DND-41 (cell line): Measurements from ENCODE around the gene MEX3C.

Source experiments
- ATAC-seq: fragments of 200-7000 bp; cut with Tn5 transposase; 3 replicates; pipeline ENCODE4 v1.9.1; 2021; ENCODE audit warnings: low read depth; ENCODE audit not compliant: insufficient read depth
- DNase-seq: peaks from one replicate; pipeline ENCODE4 v3.0.0-alpha.2; 2020
- H2AFZ ChIP-seq: 2 replicates; pipeline ENCODE4 v1.6.0; 2012; ENCODE audit warnings: low read depth, low read length
- H3K27ac ChIP-seq: 2 replicates; pipeline ENCODE4 v1.5.1; 2012; ENCODE audit warnings: low read length, inconsistent platforms
- H3K27me3 ChIP-seq: fragments of 200-600 bp; sonication (generic); 2 replicates; pipeline ENCODE4 v1.6.0; 2012; ENCODE audit warnings: low read length, mild to moderate bottlenecking, inconsistent platforms; ENCODE audit not compliant: insufficient read depth, poor library complexity
- H3K36me3 ChIP-seq: 2 replicates; pipeline ENCODE4 v1.5.1; 2012; ENCODE audit warnings: low read length, inconsistent platforms; ENCODE audit not compliant: insufficient read depth
- H3K4me1 ChIP-seq: 2 replicates; pipeline ENCODE4 v1.5.1; 2012; ENCODE audit warnings: mild to moderate bottlenecking, low read length; ENCODE audit not compliant: insufficient read depth
- H3K4me2 ChIP-seq: 2 replicates; pipeline ENCODE4 v1.6.0; 2012; ENCODE audit warnings: mild to moderate bottlenecking, moderate library complexity, low read length, inconsistent platforms; ENCODE audit not compliant: insufficient read depth
- H3K4me3 ChIP-seq, 2 experiments: fragments of 200-600 bp in 1 of 2; shearing (Covaris generic) in 1 of 2; 2 replicates each; pipeline ENCODE4 v1.5.1; 2012 to 2016; ENCODE audit warnings: inconsistent platforms in 2 of 2, low read length in 2 of 2, mild to moderate bottlenecking in 2 of 2, low read depth in 1 of 2, moderate library complexity in 1 of 2
- H3K79me2 ChIP-seq: 2 replicates; pipeline ENCODE4 v1.6.0; 2012; ENCODE audit warnings: low read length, inconsistent platforms; ENCODE audit not compliant: insufficient read depth
- H3K9ac ChIP-seq: 2 replicates; pipeline ENCODE4 v1.6.0; 2012; ENCODE audit warnings: low read depth, mild to moderate bottlenecking, inconsistent platforms, low read length, moderate library complexity
- H3K9me3 ChIP-seq: 2 replicates; pipeline ENCODE4 v1.5.1; 2012; ENCODE audit warnings: low read length, moderate library complexity, mild to moderate bottlenecking, inconsistent platforms; ENCODE audit not compliant: insufficient read depth, severe bottlenecking
- H4K20me1 ChIP-seq: 2 replicates; pipeline ENCODE4 v1.6.0; 2012; ENCODE audit warnings: low read length; ENCODE audit not compliant: insufficient read depth
- EZH2 ChIP-seq: IDR thresholded peaks from 3 replicates; pipeline ENCODE4 v1.6.1; 2012; ENCODE audit warnings: borderline replicate concordance, low read depth, mild to moderate bottlenecking, moderate library complexity, low read length, inconsistent platforms; ENCODE audit not compliant: severe bottlenecking
- TF ChIP-seq, protein P1 (sequence below): IDR thresholded peaks from 2 replicates; pipeline ENCODE4 v1.5.1; 2012; ENCODE audit warnings: borderline replicate concordance, low read length, moderate library complexity, mild to moderate bottlenecking; ENCODE audit not compliant: poor library complexity, severe bottlenecking; ENCODE audit errors: extremely low read depth

Gene MEX3C

GRCh38 chr18:51135795-51136194 is 61.7 kb downstream of the MEX3C start:
- Histone ChIP-seq H3K79me2 (no peaks in the 10 kb centered on the region), H3K36me3 (no peaks in the 10 kb centered on the region), H3K9ac (no peak overlapping the region), H3K4me2 (no peak overlapping the region), H3K4me3 (no peak overlapping the region), H3K4me1 (no peaks in the 10 kb centered on the region), H3K9me3 (no peaks in the 10 kb centered on the region), H3K27me3 (no peaks in the 10 kb centered on the region), H3K27ac (no peak overlapping the region), H2AFZ (no peak overlapping the region), H4K20me1 (no peaks in the 10 kb centered on the region)
- DNase-seq: no peak
- TF ChIP-seq EZH2: no peak
- TF ChIP-seq, protein P1, sequence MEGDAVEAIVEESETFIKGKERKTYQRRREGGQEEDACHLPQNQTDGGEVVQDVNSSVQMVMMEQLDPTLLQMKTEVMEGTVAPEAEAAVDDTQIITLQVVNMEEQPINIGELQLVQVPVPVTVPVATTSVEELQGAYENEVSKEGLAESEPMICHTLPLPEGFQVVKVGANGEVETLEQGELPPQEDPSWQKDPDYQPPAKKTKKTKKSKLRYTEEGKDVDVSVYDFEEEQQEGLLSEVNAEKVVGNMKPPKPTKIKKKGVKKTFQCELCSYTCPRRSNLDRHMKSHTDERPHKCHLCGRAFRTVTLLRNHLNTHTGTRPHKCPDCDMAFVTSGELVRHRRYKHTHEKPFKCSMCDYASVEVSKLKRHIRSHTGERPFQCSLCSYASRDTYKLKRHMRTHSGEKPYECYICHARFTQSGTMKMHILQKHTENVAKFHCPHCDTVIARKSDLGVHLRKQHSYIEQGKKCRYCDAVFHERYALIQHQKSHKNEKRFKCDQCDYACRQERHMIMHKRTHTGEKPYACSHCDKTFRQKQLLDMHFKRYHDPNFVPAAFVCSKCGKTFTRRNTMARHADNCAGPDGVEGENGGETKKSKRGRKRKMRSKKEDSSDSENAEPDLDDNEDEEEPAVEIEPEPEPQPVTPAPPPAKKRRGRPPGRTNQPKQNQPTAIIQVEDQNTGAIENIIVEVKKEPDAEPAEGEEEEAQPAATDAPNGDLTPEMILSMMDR: peak; percentile 53
- peak; percentile 55; the same call in 2 of the 3 replicates for ATAC-seq

DNA sequence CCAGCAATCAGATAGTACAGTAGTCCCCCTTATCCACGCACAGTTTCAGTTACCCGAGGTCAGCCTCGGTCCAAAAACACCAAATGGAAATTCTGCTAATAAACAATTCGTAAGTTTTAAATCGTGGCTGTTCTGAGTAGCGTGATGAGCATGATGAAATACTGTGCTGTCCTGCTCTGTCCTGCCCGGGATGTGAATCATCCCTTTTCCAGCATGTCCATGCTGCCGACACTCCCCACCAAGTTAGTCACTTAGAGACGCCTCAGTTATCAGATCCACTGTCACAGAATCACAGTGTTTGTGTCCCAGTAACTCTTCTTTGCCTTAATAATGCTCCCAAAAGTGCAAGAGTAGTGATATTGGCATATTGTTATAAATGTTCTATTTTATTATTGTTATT is 62.1 kb downstream of the MEX3C start:
- Histone ChIP-seq H4K20me1 (no peaks in the 10 kb centered on the region), H3K36me3 (no peaks in the 10 kb centered on the region), H3K9ac (no peak overlapping the region), H3K9me3 (no peaks in the 10 kb centered on the region), H3K79me2 (no peaks in the 10 kb centered on the region), H3K4me3 (no peak overlapping the region), H3K27me3 (no peaks in the 10 kb centered on the region), H3K27ac (no peak overlapping the region), H2AFZ (no peak overlapping the region), H3K4me1 (no peaks in the 10 kb centered on the region), H3K4me2 (no peak overlapping the region)
- ATAC-seq (no peak), DNase-seq (no peak)
- TF ChIP-seq, protein P1: no peak
- TF ChIP-seq EZH2: no peak

DNA sequence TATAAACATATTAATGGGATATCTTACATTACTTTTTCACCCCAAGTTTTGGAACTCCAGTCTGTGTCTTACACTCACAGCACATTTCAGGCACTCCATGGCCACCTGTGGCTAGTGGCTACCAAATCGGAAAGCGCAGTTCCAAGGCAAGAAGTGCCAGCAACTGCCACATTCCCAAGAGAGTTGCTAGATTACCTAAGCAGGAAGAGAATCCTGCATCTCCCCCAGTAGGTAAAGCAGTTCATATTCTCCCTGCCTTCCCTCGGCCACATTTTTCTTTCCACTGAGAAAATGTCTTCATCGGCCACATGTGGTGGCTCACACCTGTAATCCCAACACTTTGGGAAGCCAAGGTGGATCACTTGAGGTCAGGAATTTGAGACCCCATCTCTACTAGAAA is 62.8 kb downstream of the MEX3C start:
- H3K36me3 ChIP-seq: no peaks in the 10 kb centered on the region
- no peaks in the 10 kb centered on the region for H3K9me3 ChIP-seq
- H3K4me2 ChIP-seq: no peak overlapping the region
- no peak overlapping the region for H3K4me3 ChIP-seq
- DNase-seq: no peak
- no peaks in the 10 kb centered on the region for H3K79me2 ChIP-seq
- H4K20me1 ChIP-seq: no peaks in the 10 kb centered on the region
- TF ChIP-seq, protein P1: no peak
- no peak for TF ChIP-seq EZH2
- H3K27me3 ChIP-seq: no peaks in the 10 kb centered on the region
- no peak overlapping the region for H2AFZ ChIP-seq
- no peak overlapping the region for H3K27ac ChIP-seq
- no peak for ATAC-seq
- no peaks in the 10 kb centered on the region for H3K4me1 ChIP-seq
- no peak overlapping the region for H3K9ac ChIP-seq
